UCSD-AML1 (cell line): Measurements from ENCODE around the gene SLC26A8.
"Not testable (repeated sequence)": the region's sequence is repeated elsewhere in the genome, so short reads cannot be mapped to it uniquely, and the experiment has no call there.

Experiments used
- DNase-seq: peaks from one replicate; lab custom pipeline; 2025; ENCODE audit not compliant: unreplicated experiment; lab: John Stamatoyannopoulos, UW

The SLC26A8 gene

DNA sequence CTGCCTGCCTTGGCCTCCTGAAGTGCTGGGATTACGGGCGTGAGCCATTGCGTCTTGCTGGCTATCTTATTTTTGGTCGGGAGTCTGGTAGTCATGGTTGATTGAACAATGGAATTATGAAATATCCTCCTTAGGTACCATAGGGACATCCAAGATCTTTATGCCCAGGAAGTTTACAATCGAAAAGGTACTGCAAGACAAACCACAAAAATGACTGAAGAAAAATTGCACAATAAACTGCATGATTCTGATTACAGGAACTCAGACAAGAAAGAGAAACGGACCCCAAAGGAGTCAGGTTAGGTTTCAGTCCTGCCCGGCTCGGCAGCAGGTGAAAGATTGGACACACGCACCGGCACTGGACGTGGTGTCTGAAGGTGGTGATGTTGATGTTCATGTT lies 5.3 kb downstream of the SLC26A8 start:
- no peak for DNase-seq

DNA sequence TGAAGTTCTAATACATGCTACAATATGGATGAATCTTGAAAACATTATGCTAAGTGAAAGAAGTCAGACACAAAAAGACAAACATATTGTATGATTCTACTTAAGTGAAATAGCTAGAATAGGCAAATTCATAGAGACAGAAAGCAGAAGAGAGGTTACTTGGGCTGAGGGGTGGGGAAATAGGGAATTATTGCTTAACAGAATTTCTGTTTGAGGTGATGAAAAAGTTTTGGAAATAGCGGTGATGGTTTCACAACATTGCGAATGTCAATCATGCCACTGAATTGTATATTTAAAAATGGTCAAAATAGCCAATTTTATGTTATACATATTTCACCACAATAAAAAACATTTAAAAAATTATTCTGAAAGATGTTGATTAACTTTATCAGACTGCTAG lies 6.1 kb downstream of the SLC26A8 start:
- DNase-seq = no peak

DNA sequence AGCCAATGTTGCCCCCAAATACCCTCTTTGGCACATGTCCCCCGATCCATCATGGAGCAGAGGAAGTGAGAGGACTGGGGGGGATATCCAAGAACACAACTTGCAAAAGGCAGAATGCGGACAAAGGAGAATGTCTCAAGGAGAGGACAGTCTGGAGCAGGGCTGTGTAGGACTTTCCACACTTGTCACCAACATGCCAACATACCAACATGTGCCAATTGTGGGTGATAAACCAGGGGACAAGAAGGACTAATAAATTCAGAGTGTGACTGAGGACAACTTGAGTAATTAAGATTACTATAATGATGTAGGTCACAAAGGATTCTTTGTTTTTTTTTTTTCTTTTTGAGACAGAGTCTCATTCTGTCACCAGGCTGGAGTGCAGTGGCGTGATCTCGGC lies 8.8 kb downstream of the SLC26A8 start:
- no peak for DNase-seq

DNA sequence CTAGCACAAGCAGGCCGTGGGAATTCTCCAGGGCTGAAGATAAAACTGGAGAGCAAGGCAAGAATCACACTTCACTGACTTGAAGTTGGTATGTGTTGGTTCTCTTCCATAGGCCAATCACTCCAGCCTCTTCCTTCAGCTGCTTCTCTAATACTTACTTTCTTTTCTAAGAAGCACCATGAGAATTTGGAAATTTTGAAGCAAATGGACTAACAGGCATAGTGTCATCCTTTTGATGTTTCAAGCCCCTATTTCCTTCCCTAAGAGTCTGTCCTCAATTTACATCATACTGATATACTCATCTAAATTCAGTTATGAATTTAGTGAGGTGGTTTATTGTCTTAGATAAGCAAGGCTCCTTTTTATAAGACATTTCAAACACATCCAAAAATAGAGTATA lies 24.0 kb downstream of the SLC26A8 start:
- DNase-seq = no peak

DNA sequence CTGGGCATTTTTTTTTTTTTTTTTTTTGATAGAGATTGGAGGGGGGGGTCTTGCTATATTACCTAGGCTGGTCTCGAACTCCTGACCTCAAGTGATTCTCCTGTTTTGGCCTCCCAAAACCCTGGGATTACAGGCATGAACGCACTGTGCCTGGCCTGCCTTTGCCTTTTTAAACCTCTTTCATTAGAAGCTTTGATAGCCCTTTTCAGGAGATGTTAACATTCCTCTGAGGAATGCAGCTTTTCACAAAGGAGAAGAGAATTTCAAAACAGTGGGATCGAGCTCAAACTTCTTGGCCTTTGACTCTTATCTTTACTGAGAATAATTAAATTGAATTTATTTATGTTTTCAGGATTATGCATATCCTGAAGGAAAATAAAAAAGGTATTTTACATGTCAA lies 31.3 kb downstream of the SLC26A8 start:
- DNase-seq = no peak

DNA sequence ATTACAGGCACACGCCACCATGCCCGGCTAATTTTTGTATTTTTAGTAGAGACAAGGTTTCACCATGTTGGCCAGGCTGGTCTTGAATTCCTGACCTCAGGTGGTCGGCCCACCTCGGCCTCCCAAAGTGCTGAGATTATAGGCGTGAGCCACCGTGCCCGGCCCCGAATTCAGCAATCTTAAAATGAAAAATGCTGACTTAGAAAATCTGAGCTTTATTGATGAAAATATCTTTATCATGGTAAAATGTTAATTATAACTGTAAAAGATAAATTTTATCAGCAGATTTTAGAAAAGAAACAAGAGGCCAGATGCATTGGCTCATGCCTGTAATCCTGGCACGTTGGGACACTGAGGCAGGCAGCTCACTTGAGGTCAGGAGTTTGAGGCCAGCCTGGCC lies 36.4 kb downstream of the SLC26A8 start:
- not testable (repeated sequence) for DNase-seq

DNA sequence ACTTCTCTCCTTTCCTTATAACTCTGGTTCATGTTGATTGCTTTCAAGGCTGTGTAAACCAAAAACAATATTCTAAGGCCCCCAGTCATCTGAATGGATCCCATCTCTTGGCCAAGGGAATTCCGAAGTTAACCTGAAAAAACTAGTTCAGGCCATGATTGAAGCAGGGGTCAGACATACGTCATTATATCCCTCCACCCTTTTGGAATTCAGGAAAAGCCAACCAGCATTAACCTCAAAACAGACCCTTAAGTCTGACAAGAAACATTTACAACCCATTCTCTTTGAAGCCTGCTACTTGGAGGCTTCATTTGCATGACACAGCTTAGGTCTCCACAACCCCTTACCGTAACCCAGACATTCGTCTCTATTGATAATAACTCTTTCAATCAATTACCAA lies 39.7 kb downstream of the SLC26A8 start:
- DNase-seq = no peak

DNA sequence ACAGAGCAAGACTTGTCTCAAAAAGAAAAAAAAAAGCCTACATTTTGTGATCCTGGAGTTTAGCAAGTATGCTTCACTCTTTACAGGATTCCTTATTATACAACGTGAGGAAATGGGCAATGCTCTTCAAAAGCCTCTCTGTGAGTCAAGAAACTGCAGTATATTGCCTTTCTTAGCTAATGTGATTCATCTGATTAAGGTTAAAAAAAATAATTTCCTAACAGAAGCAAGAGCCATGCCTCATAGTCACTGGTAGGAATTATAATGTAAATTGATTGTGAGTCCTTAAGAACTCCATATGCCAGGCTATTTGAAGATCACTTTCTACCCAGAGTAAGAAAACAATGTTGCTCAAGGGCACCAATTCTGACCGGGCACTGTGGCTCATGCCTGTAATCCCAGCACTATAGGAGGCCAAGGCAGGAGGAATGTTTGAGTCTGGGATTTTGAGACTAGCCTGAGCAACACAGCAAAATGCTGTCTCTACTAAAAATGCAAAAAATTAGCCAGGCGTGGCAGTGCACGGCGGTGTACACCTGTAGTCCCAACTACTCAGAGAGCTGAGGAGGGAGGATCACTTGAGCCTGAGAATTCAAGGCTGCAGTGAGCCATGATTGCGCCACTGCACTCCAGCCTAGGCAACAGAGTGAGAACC lies 43.3 kb downstream of the SLC26A8 start:
- DNase-seq = no peak

DNA sequence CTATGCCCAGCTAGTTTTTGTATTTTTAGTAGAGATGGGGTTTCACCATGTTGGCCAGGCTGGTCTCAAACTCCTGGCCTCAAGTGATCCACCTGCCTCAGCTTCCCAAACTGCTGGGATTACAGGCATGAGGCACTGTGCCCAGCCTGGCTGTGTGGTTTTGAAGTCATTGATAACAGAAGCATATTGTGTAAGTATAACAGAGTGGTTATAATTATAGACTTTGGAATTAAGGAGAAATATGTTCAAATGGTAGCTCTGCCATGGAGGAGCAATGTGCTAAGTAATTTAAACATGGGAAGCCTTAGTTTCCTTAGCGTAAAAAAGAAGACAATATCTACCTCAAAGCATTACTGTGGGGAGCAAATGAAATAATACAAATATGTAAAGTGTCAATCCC lies 44.3 kb downstream of the SLC26A8 start:
- not testable (repeated sequence) for DNase-seq

DNA sequence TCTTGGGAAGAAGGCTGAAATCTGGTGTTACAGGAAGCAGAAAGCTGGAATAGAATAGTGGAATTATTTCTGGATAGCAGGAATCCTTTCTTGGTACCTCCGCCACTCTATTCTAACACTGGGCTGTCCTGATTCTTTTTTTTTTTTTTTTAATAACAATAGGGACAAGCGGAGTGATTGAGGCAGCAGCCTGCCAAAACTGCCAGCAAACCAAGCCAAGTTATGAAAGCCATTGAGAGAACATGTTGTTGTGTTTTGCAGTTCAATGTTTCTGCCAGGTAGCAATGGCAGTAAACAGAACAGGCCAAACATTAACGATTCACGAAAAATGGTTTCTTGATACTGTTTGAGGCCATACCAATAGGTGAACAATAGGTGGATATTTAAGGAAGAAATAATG lies 47.1 kb downstream of the SLC26A8 start:
- DNase-seq = no peak

DNA sequence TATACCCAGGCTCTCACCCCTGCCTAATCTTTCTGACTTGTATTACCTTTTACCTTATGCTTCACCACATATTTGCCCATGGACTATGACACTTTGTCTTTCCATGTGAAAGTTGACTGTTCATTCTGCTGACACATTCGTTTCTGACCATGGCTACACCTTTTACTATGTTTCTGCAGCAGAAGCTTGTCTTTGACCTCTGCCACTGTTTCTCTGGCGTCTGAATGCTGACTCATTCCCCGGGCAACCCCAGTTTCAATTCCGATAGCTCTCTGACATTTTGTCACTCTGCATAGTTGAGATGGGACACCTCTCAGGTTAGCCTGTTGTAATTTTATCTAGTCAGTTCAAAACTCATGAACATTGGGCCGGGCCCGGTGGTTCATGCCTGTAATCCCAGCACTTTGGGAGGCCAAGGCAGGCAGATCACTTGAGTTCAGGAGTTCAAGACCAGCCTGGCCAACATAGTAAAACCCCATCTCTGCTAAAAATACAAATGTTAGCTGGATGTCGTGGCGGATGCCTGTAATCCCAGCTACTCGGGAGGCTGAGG lies 50.7 kb downstream of the SLC26A8 start:
- no peak for DNase-seq

DNA sequence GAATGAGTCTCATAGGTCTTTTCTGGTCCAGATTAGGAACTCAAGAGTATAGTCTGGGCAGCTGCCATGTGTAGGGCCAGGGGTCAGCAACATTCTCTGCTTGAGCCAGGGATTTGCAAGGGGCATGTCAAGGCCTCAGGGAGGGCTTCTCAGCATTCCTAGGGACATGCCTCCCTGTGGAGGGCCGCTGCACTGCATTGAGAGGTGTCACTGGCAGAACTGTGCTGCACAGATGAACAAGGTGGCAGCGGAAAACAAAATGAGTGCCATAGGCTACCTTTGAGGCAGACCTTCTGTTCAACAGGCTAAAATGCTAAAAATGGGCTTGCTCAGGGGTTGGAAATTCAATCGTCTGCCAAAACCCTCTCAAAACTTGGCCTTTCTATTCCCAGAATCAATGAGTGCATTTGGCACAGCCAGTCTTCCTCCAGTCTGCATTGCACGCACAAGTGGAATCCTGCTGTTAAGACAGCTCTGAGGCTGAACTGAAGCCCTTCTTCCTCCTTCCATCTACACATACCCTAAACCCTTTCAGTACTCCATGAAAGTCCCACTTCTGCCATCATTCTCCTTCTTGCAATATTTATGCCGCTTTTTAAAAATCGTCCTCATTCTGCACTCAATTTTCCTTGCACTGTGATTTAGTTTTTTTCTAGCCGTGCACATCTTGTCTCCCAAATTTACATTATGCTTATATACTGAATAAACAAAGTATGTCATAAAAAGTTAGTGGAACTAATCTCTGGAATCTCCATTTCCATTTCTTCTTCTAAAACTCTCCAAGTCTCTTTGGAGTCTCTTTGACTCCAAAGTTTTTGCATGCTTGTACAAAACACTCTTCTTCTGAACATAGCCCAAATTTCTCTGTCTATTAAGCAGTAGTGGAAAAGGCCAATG lies 51.7 kb downstream of the SLC26A8 start:
- no peak for DNase-seq

DNA sequence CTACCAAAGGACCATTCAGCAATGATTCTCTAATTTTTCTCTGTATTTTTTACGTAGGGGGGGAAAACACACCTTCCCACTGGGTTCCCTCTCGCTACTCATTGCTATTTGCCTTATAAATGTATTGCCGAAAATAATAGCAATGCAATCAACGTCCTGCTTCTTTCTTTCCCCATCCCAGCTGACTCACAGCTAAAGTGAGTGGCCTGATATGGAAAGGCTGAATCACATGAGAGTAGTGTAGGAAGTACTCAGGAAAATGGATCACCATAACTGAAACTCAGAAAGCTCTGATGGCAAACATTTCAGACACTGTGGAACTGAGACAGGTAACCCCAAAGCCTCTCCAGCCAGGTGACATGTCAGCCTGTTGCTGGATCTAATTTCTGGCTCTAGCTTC lies 54.3 kb downstream of the SLC26A8 start:
- DNase-seq = no peak

DNA sequence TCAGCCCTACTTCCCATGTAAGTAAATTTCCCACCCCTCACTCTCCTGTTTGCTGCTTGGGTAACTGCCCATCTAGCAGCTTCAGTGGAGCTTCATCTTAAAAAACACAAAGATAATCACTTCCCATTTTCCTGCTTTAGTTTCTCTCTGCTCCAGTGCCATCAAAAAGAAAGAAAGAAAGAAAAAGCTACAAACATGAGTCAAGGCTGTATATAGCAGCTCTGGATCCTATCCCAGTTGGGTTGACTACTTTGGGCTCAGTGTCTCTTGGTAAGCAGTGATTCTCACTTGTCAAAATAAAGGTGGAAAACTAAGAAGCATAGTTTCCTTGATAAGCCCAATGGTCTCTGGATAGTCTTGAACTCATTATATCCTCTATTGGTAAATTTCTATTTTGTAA lies 54.8 kb downstream of the SLC26A8 start:
- no peak for DNase-seq

DNA sequence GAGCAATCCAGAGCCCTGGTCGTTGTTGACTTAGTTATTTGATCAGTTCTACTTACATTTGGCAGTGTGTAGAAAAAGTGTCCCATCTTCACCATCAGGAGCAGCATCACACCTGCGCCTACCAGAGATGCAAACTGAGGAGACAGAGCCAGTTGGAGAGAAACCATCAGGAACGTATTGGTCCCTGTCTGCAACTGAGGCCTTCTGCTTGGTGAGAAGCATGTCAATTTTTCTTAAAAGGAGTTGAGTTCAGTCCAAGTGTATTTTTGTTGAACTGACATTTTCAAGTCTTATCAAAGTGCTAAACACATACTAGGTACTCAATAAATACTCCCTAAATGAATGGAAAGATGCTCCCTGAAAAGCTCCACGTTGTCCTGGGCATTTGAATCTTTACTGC lies 55.6 kb downstream of the SLC26A8 start:
- DNase-seq = no peak

DNA sequence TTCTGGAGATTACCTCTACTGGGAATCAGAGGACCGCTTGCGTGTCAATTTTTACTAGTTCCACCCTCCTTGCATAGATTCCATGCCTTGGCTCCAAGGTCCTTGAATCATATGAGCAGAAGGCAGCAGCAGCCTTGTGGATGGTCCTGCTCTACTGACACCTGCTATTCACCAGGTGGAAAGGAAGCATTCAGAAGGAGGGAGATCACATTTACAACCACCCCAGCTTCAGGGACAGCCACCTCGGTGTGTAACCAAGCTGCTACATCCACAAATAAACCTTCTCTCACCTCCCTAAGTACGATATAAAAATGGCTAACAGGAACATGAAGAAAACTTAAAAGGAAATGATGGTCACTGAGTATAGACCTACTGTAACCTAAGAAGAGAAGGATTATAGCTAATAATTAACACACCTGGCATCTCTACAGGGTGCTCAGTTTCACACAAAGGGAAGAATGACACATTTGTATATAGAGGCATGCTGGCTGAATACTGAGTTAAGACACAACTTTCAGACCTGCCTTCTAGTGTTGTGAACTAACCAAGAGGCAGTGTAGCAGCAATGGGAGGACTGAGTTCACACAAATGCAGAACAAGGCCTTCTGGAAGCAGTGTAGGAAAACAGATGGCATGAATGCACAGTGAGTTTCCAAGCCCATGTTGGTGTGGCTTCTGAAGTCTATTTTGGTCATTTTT lies 57.2 kb downstream of the SLC26A8 start:
- DNase-seq = no peak

DNA sequence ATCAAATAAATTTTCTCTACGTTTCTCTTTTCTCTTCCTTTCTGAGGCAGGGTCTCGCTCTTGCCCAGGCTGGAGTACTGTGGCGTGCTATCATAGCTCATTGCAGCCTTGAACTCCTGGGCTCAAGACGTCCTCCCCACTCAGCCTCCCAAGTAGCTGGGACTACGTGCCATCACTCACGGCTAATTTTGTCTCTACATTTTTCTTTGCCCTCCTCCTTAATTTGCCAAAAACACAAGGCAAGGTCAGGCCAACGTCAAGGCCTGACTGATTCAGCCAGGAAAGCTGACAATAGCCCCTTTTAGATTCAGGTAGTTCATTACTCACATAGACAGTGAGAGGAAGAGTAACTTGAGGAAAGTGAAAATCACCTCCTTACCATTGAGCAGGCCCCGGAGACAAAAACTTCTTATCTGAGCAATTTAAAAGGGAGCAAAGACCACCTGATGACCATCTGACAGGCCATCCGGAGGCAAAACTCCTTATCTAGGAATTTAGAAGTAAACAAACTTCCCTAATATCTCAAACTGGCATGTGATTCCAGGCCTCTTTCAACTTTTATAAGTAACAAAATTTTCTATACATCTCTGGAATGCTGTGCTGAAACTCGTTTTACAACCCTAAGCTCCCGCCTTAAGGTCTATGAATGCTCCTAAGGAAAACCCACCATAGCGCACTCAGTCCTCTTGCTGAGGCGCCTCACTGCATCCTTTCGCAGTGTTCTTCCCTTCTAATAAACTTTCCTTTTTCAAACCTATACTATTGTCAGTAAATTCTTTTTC lies 61.5 kb downstream of the SLC26A8 start:
- no peak for DNase-seq

DNA sequence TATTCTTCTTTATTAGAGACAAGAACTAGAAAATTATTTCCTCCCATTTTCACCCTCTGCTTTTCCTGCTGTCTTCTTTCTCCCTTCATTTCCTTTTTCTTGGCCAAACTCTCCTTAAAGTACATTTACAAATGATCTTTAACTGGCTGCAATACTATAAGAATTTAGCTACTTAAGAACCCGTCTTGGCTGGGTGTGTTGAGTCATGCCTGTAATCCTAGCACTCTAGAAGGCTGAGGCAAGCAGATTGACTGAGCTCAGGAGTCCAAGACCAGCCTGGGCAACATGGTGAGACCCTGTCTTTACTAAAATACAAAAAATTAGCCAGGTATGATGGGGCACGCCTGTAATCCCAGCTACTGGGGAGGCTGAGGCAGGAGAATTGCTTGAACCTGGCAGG lies 64.3 kb downstream of the SLC26A8 start:
- DNase-seq = no peak

DNA sequence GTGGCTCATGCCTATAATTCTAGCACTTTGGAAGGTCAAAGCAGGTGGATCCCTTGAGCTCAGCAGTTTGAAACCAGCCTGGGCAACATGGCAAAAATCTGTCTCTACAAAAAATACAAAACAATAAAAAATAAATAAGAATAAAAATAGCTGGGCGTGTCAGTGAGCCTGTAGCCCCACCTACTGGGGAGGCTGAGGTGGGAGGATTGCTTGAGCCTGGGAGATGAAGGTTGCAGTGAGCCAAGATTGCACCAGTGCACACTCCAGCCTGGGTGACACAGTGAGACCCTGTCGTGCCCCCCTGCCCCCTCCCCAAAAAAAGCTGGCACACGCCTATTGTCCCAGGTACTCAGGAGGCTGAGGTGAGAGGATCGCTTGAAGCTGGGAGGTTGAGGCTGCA lies 68.5 kb downstream of the SLC26A8 start:
- DNase-seq = no peak

DNA sequence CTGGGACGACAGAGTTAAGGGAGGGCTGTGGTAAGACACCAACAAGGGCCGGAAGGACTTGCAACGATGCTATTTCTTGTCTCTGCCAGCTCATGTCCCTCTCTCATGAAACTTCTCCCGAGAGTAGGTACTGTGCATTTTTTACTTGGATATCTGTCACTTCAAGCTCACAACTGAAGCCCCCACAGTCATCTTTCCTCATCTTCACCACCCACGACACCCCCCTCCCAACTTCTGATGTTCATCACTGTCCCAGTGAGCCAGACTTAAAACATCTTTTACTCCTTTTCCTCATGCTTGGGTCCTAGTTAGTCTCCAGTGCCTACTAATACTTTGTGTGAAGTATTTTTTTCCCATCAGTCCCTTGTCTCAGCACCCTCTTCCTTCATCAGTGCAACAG lies 68.9 kb downstream of the SLC26A8 start:
- no peak for DNase-seq

DNA sequence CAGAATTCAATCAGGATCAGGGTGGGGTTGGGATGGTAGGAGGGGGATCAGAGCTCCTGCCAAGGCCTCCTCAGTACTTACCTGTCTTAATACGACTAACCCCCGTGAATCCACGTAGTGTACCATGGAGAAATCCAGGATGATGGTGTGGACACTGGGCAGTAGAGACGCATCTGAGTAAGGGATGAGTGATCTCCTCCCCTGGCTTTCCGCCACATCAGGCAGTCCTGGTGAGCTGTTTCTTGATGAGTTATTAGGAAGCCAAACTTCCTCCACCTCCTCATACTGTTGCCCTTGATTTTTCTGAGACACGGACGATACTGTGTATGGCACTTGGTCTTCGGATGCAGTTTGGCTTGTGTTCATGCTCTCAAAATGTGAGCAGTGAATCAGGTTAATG lies 69.4 kb downstream of the SLC26A8 start:
- no peak for DNase-seq
